RWPE1 (cell line): Measurements from ENCODE around the gene BCAN.

ENCODE experiments used
- CTCF ChIA-PET: fragments of 350-600 bp; sonication (Branson Sonifier 250); formaldehyde crosslinking; extraction: SDS; loops from one replicate; lab custom pipeline; 2021; lab: Yijun Ruan, JAX
- POLR2A ChIA-PET: fragments of 400-600 bp; formaldehyde crosslinking; extraction: SDS; loops from one replicate; lab custom pipeline; 2020; ENCODE audit warnings: antibody characterized with exemption; ENCODE audit not compliant: low non-redundant PET; lab: Yijun Ruan, JAX
- DNase-seq: peaks from one replicate; pipeline ENCODE4 v3.0.0; 2012; ENCODE audit warnings: low spot score
- H3K27ac ChIP-seq: fragments of 450-650 bp; 2 replicates; pipeline ENCODE4 v1.5.1; 2017
- CTCF ChIP-seq: fragments of 450-650 bp; conservative IDR thresholded peaks from 2 replicates; pipeline ENCODE4 v1.5.1; 2017; ENCODE audit warnings: low read depth, mild to moderate bottlenecking

Gene BCAN

DNA sequence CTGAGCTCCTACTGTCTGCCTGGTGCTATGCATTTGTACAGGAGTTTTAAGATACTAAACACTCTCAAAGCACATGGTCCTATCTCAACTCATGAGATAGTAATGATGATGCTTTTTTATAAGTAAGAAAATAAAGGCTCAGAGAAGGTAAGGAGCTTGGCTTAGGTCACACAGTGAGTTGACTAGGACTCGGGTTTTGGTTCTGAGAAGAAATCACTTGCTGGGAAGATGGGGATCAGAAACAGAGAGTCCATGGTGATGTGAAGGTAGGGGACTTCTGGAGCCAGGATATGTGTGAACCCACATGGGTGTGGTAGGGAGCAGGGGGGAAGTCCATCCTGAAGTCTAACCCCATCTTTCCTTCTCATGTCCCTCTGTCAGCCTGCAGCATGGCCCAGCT, 3.7 kb downstream of the BCAN start:
- ChIA-PET CTCF (interaction anchor here (1.1 to 2.7 kb wide), 2 partner anchors 18 to 21 kb away, joined by 3 to 13 read pairs; no protein-coding TSS in a partner anchor), POLR2A (no interaction called here)

DNA sequence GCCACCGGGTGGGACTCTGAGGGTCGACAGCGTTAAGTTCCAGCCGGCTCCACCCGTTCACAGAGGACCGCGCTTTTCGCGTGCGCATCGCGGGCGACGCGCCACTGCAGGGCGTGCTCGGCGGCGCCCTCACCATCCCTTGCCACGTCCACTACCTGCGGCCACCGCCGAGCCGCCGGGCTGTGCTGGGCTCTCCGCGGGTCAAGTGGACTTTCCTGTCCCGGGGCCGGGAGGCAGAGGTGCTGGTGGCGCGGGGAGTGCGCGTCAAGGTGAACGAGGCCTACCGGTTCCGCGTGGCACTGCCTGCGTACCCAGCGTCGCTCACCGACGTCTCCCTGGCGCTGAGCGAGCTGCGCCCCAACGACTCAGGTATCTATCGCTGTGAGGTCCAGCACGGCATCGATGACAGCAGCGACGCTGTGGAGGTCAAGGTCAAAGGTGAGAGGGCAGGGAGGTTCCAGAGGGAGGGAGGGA, 4.9 kb downstream of the BCAN start:
- ChIA-PET CTCF (no interaction called here), POLR2A (no interaction called here)
- no peak for DNase-seq
- no peak overlapping the region for H3K27ac ChIP-seq
- TF ChIP-seq CTCF: no peak

More for the DNA sequence above, 3.7 kb downstream of the BCAN start:
- no peak overlapping the region for H3K27ac ChIP-seq
- no peak for DNase-seq
- TF ChIP-seq CTCF: no peak

DNA sequence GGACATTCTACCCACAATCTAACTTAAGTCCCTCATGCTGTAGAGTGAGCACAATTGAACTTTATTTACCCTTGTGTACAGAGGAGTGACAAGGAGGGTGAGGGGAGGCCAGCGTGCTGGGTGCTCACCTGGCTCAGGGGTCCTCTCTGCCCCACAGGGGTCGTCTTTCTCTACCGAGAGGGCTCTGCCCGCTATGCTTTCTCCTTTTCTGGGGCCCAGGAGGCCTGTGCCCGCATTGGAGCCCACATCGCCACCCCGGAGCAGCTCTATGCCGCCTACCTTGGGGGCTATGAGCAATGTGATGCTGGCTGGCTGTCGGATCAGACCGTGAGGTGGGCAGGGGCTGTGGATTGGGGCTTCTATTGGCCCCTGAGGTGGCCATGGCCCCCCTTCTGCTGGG, 5.4 kb downstream of the BCAN start:
- TF ChIP-seq CTCF: no peak
- POLR2A ChIA-PET: no interaction called here
- CTCF ChIA-PET: interaction anchor here (0.8 kb wide), 1 partner anchor 8 kb away, joined by 3 read pairs; no protein-coding TSS in a partner anchor
- DNase-seq: no peak
- no peak overlapping the region for H3K27ac ChIP-seq

DNA sequence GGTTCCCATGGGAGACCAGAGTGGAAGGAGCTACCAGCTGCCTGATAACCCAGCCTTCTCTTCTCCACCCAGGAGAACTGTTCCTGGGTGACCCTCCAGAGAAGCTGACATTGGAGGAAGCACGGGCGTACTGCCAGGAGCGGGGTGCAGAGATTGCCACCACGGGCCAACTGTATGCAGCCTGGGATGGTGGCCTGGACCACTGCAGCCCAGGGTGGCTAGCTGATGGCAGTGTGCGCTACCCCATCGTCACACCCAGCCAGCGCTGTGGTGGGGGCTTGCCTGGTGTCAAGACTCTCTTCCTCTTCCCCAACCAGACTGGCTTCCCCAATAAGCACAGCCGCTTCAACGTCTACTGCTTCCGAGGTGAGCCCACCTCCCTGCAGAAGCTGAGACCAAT, 6.6 kb downstream of the BCAN start:
- no peak overlapping the region for H3K27ac ChIP-seq
- ChIA-PET POLR2A (no interaction called here), CTCF (interaction anchor here (0.5 to 1.5 kb wide), 8 partner anchors 9 to 285 kb away, joined by 3 to 5 read pairs (median 3); no protein-coding TSS in a partner anchor)
- no peak for TF ChIP-seq CTCF
- no peak for DNase-seq

GRCh38 chr1:156648951-156649350, 7.0 kb downstream of the BCAN start:
- POLR2A ChIA-PET: no interaction called here
- no peak for TF ChIP-seq CTCF
- CTCF ChIA-PET: interaction anchor here (0.5 to 1.7 kb wide), 8 partner anchors 9 to 286 kb away, joined by 3 to 5 read pairs (median 4); no protein-coding TSS in a partner anchor
- DNase-seq: no peak
- no peak overlapping the region for H3K27ac ChIP-seq

DNA sequence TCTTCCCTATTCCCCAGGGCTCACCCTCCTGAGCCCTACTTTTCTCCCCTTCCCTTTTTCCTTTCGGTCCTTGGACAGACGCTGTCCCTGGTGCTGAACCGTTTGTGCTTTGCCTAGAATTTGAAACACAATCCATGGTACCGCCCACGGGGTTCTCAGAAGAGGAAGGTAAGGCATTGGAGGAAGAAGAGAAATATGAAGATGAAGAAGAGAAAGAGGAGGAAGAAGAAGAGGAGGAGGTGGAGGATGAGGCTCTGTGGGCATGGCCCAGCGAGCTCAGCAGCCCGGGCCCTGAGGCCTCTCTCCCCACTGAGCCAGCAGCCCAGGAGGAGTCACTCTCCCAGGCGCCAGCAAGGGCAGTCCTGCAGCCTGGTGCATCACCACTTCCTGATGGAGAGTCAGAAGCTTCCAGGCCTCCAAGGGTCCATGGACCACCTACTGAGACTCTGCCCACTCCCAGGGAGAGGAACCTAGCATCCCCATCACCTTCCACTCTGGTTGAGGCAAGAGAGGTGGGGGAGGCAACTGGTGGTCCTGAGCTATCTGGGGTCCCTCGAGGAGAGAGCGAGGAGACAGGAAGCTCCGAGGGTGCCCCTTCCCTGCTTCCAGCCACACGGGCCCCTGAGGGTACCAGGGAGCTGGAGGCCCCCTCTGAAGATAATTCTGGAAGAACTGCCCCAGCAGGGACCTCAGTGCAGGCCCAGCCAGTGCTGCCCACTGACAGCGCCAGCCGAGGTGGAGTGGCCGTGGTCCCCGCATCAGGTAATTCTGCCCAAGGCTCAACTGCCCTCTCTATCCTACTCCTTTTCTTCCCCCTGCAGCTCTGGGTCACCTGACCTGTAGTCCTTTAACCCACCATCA, 10.4 kb downstream of the BCAN start:
- ChIA-PET POLR2A (interaction anchor here (0.6 kb wide), 1 partner anchor 32 kb away, joined by 3 read pairs; no protein-coding TSS in a partner anchor), CTCF (no interaction called here)
- no peak for DNase-seq
- TF ChIP-seq CTCF: no peak
- H3K27ac ChIP-seq: no peak overlapping the region
